WTC11 (cell line): ENCODE data around the gene SNX8. TPM values are rescaled to one million over a fixed set of nuclear protein-coding genes. Genes with fewer than 3 reads are reported as not detected.

Experiments used
- ATAC-seq: fragments of 200-7000 bp; cut with Tn5 transposase; 2 replicates; pipeline ENCODE4 v1.10.0; 2021; ENCODE audit warnings: mild to moderate bottlenecking, moderate library complexity
- CTCF ChIA-PET: fragments of 300-600 bp; sonication (Branson Sonifier 250); formaldehyde crosslinking; loops from one replicate; lab custom pipeline; 2021; ENCODE audit warnings: antibody characterized with exemption; lab: Charles Lee
- POLR2A ChIA-PET: fragments of 350-600 bp; sonication (Branson Sonifier 250); formaldehyde crosslinking; loops from one replicate; lab custom pipeline; 2021; ENCODE audit warnings: antibody characterized with exemption; lab: Charles Lee
- DNase-seq: peaks from one replicate; pipeline ENCODE4 v3.0.0; 2021; ENCODE audit warnings: low spot score
- H3K27ac Mint-ChIP-seq: 2 replicates; pipeline ENCODE4 v1.8.0; 2021; ENCODE audit warnings: mixed read lengths
- H3K27me3 Mint-ChIP-seq: 2 replicates; pipeline ENCODE4 v1.8.0; 2021; ENCODE audit warnings: low read depth, mild to moderate bottlenecking, moderate library complexity, mixed read lengths
- H3K36me3 Mint-ChIP-seq: 2 replicates; pipeline ENCODE4 v1.8.0; 2021; ENCODE audit warnings: mixed read lengths
- H3K4me1 Mint-ChIP-seq: 2 replicates; pipeline ENCODE4 v1.8.0; 2022; ENCODE audit warnings: mixed read lengths
- H3K4me3 Mint-ChIP-seq: 2 replicates; pipeline ENCODE4 v1.8.0; 2021; ENCODE audit warnings: mild to moderate bottlenecking, moderate library complexity, mixed read lengths
- H3K9me3 Mint-ChIP-seq: 2 replicates; pipeline ENCODE4 v1.8.0; 2021; ENCODE audit warnings: mixed read lengths
- ATF2 ChIP-seq: sonication (generic); formaldehyde crosslinking; IDR thresholded peaks from 2 replicates; pipeline ENCODE4 v1.8.1; 2022; ENCODE audit warnings: low read depth, missing genetic modification reagents, borderline replicate concordance
- CBFB ChIP-seq: sonication (generic); formaldehyde crosslinking; IDR thresholded peaks from 2 replicates; pipeline ENCODE4 v1.8.1; 2022; ENCODE audit warnings: mild to moderate bottlenecking, low read depth, missing genetic modification reagents
- CTCF ChIP-seq: fragments of 200-600 bp; IDR thresholded peaks from 2 replicates; pipeline ENCODE4 v1.8.0; 2022; ENCODE audit warnings: antibody characterized with exemption
- E2F5 ChIP-seq: sonication (generic); formaldehyde crosslinking; IDR thresholded peaks from 2 replicates; pipeline ENCODE4 v1.8.1; 2022; ENCODE audit warnings: mild to moderate bottlenecking, moderate library complexity, missing genetic modification reagents
- ELF4 ChIP-seq: sonication (generic); formaldehyde crosslinking; IDR thresholded peaks from 2 replicates; pipeline ENCODE4 v1.8.1; 2022; ENCODE audit warnings: low read depth, mild to moderate bottlenecking, moderate library complexity, missing genetic modification reagents
- FOXJ3 ChIP-seq: sonication (generic); formaldehyde crosslinking; IDR thresholded peaks from 2 replicates; pipeline ENCODE4 v1.9.0; 2021; ENCODE audit warnings: missing genetic modification reagents, mild to moderate bottlenecking, borderline replicate concordance
- HMGXB4 ChIP-seq: sonication (generic); formaldehyde crosslinking; IDR thresholded peaks from 2 replicates; pipeline ENCODE4 v1.8.1; 2023; ENCODE audit warnings: mild to moderate bottlenecking, moderate library complexity, missing genetic modification reagents
- MYBL2 ChIP-seq: sonication (generic); formaldehyde crosslinking; IDR thresholded peaks from 2 replicates; pipeline ENCODE4 v1.8.1; 2023; ENCODE audit warnings: mild to moderate bottlenecking, moderate library complexity, missing genetic modification reagents
- NFYB ChIP-seq: sonication (generic); formaldehyde crosslinking; conservative IDR thresholded peaks from 2 replicates; pipeline ENCODE4 v1.8.0; 2022; ENCODE audit warnings: low read depth, missing genetic modification reagents
- NR1H2 ChIP-seq: sonication (generic); formaldehyde crosslinking; IDR thresholded peaks from 2 replicates; pipeline ENCODE4 v1.9.0; 2021; ENCODE audit warnings: mild to moderate bottlenecking, moderate library complexity, missing genetic modification reagents
- RORB ChIP-seq: fragments of 250-450 bp; sonication (Bioruptor Pico); IDR thresholded peaks from 2 replicates; pipeline ENCODE4 v1.9.0; 2021; ENCODE audit warnings: mild to moderate bottlenecking
- ZNF219 ChIP-seq: sonication (generic); formaldehyde crosslinking; IDR thresholded peaks from 2 replicates; pipeline ENCODE4 v1.8.0; 2023; ENCODE audit warnings: missing genetic modification reagents, mild to moderate bottlenecking, borderline replicate concordance
- ZNF232 ChIP-seq: sonication (generic); formaldehyde crosslinking; IDR thresholded peaks from 2 replicates; pipeline ENCODE4 v1.8.0; 2022; ENCODE audit warnings: mild to moderate bottlenecking, missing genetic modification reagents
- ZNF512 ChIP-seq: sonication (generic); formaldehyde crosslinking; IDR thresholded peaks from 2 replicates; pipeline ENCODE4 v1.8.1; 2022; ENCODE audit warnings: missing genetic modification reagents, borderline replicate concordance
- total RNA-seq: library from RNA; stranded (reverse); gene quantifications from 3 replicates; pipeline ENCODE4 v1.2.3, GENCODE V29; 2021

The SNX8 gene
- total RNA-seq, 1 experiment from 2014 or later = 50.8 TPM

- Mint-ChIP-seq H3K4me3 (no peak overlapping the region), H3K9me3 (no peaks in the 10 kb centered on the region), H3K27ac (peak overlapping the region; percentile 68; the same call in 1 of the 2 replicates), H3K27me3 (no peaks in the 10 kb centered on the region), H3K4me1 (peaks cover 6% of the 10 kb centered on the region; the same call in 1 of the 2 replicates), H3K36me3 (peaks cover 19% of the 10 kb centered on the region)
- POLR2A ChIA-PET = interaction anchor here (0.6 kb wide), 2 partner anchors 15 to 62 kb away, joined by 3 to 4 read pairs; no protein-coding TSS in a partner anchor
- no peak for TF ChIP-seq NFYB (CRISPR knock-in tag)
- no peak for TF ChIP-seq NR1H2 (CRISPR knock-in tag)
- TF ChIP-seq ZNF232 (CRISPR knock-in tag) = no peak
- TF ChIP-seq ATF2 = no peak
- TF ChIP-seq ZNF512 (CRISPR knock-in tag) = no peak
- no peak for TF ChIP-seq MYBL2
- ATAC-seq (no peak), DNase-seq (no peak)
- CTCF ChIA-PET = interaction anchor here (0.6 to 2.1 kb wide), 3 partner anchors 32 to 1088 kb away, joined by 3 to 23 read pairs (median 10); no protein-coding TSS in a partner anchor
Observed at GRCh38 chr7:2248984-2249694, 65.1 kb downstream of the SNX8 start.

- POLR2A ChIA-PET = no interaction called here
- CTCF ChIA-PET = interaction anchor here (0.9 to 2.1 kb wide), 2 partner anchors 90 to 101 kb away, joined by 5 to 23 read pairs; no protein-coding TSS in a partner anchor
- H3K27ac Mint-ChIP-seq = no peak overlapping the region
Observed at GRCh38 chr7:2247141-2247995, 66.9 kb downstream of the SNX8 start.

More at GRCh38 chr7:2247141-2247995, 66.9 kb downstream of the SNX8 start:
- H3K36me3 Mint-ChIP-seq = peaks cover 19% of the 10 kb centered on the region
- TF ChIP-seq RORB (CRISPR knock-in tag) = no peak
- TF ChIP-seq HMGXB4 (CRISPR knock-in tag) = peak; percentile 44; the same call in 1 of the 2 replicates
- TF ChIP-seq ZNF219 (CRISPR knock-in tag) = no peak
- TF ChIP-seq ELF4 (CRISPR knock-in tag) = no peak
- TF ChIP-seq FOXJ3 (CRISPR knock-in tag) = no peak
- TF ChIP-seq CTCF = peak; percentile 76
- no peak for TF ChIP-seq E2F5 (CRISPR knock-in tag)
- no peak for TF ChIP-seq CBFB (CRISPR knock-in tag)
- peaks cover 13% of the 10 kb centered on the region for H3K4me1 Mint-ChIP-seq
- no peaks in the 10 kb centered on the region for H3K27me3 Mint-ChIP-seq
- DNase-seq = peak; percentile 84
- ATAC-seq = peak; percentile 91
- H3K4me3 Mint-ChIP-seq = no peak overlapping the region
- H3K9me3 Mint-ChIP-seq = no peaks in the 10 kb centered on the region
